ENCODE measurements around the gene LMAN2.

LMAN2 gene

GRCh38 chr5:177312649-177313181, 38.8 kb downstream of the LMAN2 start:
- Mint-ChIP-seq H3K27me3 (ENCODE audit: low read depth) (no peaks in the 10 kb centered on the region), H3K36me3 (ENCODE audit: low read depth) (peaks cover 4% of the 10 kb centered on the region), H3K4me3 (peak overlapping the region; percentile 74 to 85 (median 85)), H3K27ac (peak overlapping the region in 1 of 3 experiments; percentile 69), H3K9me3 (no peaks in the 10 kb centered on the region), H3K4me1 (peaks cover 22% of the 10 kb centered on the region)
- TF ChIP-seq CTCF (IDR thresholded peaks at IDR 0.05; ENCODE audit: unreplicated experiment in 3 of 3) = no peak

GRCh38 chr5:177311723-177312648, 39.5 kb downstream of the LMAN2 start, which contains the start of gene MXD3:
TSS of gene MXD3 (minus strand) at chr5:177311898. CDS start at chr5:177311830, 68 bp downstream.
- no peak for TF ChIP-seq CTCF (IDR thresholded peaks at IDR 0.05; ENCODE audit: unreplicated experiment in 3 of 3)

GRCh38 chr5:177311392-177311722, 40.1 kb downstream of the LMAN2 start:
- Mint-ChIP-seq H3K4me1 (peaks cover 26% of the 10 kb centered on the region), H3K4me3 (peak overlapping the region; percentile 85 to 89 (median 87)), H3K27me3 (ENCODE audit: low read depth) (no peaks in the 10 kb centered on the region), H3K36me3 (ENCODE audit: low read depth) (peaks cover 6% of the 10 kb centered on the region), H3K27ac (peak overlapping the region in 1 of 3 experiments; percentile 67), H3K9me3 (no peaks in the 10 kb centered on the region)
- no peak for TF ChIP-seq CTCF (IDR thresholded peaks at IDR 0.05; ENCODE audit: unreplicated experiment in 3 of 3)

More at GRCh38 chr5:177311723-177312648, 39.5 kb downstream of the LMAN2 start, which contains the start of gene MXD3:
- no peaks in the 10 kb centered on the region for H3K27me3 Mint-ChIP-seq (ENCODE audit: low read depth)
- peak within 1 kb of the TSS; percentile 85 to 89 (median 87) for H3K4me3 Mint-ChIP-seq
- H3K36me3 Mint-ChIP-seq (ENCODE audit: low read depth) = peaks cover under 1% of the 10 kb centered on the region
- H3K4me1 Mint-ChIP-seq = peaks cover 23% of the 10 kb centered on the region
- H3K9me3 Mint-ChIP-seq = no peaks in the 10 kb centered on the region
- H3K27ac Mint-ChIP-seq = peak within 1 kb of the TSS; percentile 4 to 69 (median 60)

DNA sequence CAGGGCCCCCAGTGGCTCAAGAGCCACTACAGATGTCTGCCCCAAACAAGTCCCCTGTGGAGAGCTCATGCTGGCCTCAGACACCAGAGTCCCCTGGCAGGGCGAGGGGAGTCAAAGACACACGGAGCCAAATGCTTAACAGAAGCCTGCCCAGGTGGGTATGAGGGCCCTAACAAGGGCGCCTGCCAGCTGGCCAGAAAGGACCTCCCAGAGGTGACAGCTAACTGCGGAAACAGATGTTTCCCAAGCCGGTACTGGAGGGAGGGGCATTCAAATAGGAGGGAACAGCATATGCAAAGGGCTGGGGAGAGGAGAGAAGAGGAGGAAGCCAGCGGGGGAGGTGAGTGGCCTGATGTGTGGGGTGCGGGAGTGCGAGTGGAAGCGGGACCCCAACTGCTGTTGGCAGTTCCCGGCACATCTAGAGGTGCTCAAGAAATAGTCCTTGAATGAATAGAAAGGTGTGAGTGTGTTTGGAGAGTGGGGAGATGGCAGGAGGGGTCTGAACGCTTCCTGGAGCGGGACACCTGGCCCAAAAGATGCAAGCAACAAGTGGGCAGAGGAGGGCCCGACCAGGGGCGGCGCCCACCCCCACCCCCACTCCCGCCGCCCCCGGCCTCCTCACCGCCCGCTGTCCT, 40.6 kb downstream of the LMAN2 start:
- Mint-ChIP-seq H3K27me3 (ENCODE audit: low read depth) (no peaks in the 10 kb centered on the region), H3K4me3 (peak overlapping the region; percentile 85 to 89 (median 86)), H3K4me1 (peaks cover 31% of the 10 kb centered on the region), H3K27ac (peak overlapping the region; percentile 4 to 60 (median 43)), H3K9me3 (no peaks in the 10 kb centered on the region), H3K36me3 (ENCODE audit: low read depth) (peaks cover 11% of the 10 kb centered on the region)
- no peak for TF ChIP-seq CTCF (IDR thresholded peaks at IDR 0.05; ENCODE audit: unreplicated experiment in 3 of 3)

GRCh38 chr5:177310332-177310731, 41.1 kb downstream of the LMAN2 start:
- Mint-ChIP-seq H3K36me3 (ENCODE audit: low read depth) (peaks cover 16% of the 10 kb centered on the region), H3K27ac (no peak overlapping the region), H3K9me3 (no peaks in the 10 kb centered on the region), H3K27me3 (ENCODE audit: low read depth) (no peaks in the 10 kb centered on the region), H3K4me1 (peaks cover 33% of the 10 kb centered on the region), H3K4me3 (peak overlapping the region; percentile 85 to 89 (median 86))
- TF ChIP-seq CTCF (IDR thresholded peaks at IDR 0.05; ENCODE audit: unreplicated experiment in 3 of 3) = no peak

All from nephron (organoid).